Suprapubic skin (tissue), 3 donors: ENCODE measurements around the gene SLC7A6.

Source experiments
- CTCF ChIP-seq, 2 donors: fragments of 200-600 bp in 1 of 2; fragments of 450-650 bp in 1 of 2; sonication (generic) in 1 of 2; IDR thresholded peaks; one replicate each; pipeline ENCODE4 v1.5.1; 2016 to 2019; ENCODE audit warnings: antibody characterized with exemption in 2 of 2, mild to moderate bottlenecking in 1 of 2, moderate library complexity in 1 of 2
- POLR2A ChIP-seq, 2 donors: fragments of 450-650 bp; IDR thresholded peaks; one replicate each; pipeline ENCODE4 v1.6.1; 2017; ENCODE audit warnings: antibody characterized with exemption in 2 of 2, mild to moderate bottlenecking in 2 of 2, moderate library complexity in 2 of 2

- no peak for TF ChIP-seq CTCF (IDR thresholded peaks at IDR 0.05)
- TF ChIP-seq POLR2A (IDR thresholded peaks at IDR 0.05): no peak
Observed at GRCh38 chr16:68215302-68215701, 49.0 kb upstream of the SLC7A6 start.
